H9 (cell line): ENCODE results near the gene KLK10. TPM values are rescaled to one million over a fixed set of nuclear protein-coding genes. Genes with fewer than 3 reads are reported as not detected.
"Not testable (repeated sequence)": the region's sequence is repeated elsewhere in the genome, so short reads cannot be mapped to it uniquely, and the experiment has no call there.

Source experiments
- DNase-seq: peaks from one replicate; pipeline ENCODE4 v3.0.0-alpha.2; 2017
- H2AFZ ChIP-seq: one replicate; pipeline ENCODE4 v1.6.1; 2013; ENCODE audit warnings: mild to moderate bottlenecking, low read length, control low read depth, moderate library complexity
- H2AK5ac ChIP-seq: 2 replicates; pipeline ENCODE4 v1.6.1; 2013; ENCODE audit warnings: low read length, control low read depth, mixed read lengths; ENCODE audit not compliant: insufficient read length
- H2BK120ac ChIP-seq: one replicate; pipeline ENCODE4 v1.6.1; 2013; ENCODE audit warnings: low read depth, mild to moderate bottlenecking, low read length, control low read depth, inconsistent platforms; ENCODE audit not compliant: poor library complexity, severe bottlenecking
- H2BK12ac ChIP-seq: 2 replicates; pipeline ENCODE4 v1.6.1; 2013; ENCODE audit warnings: low read length, control low read depth, mixed read lengths, low read depth; ENCODE audit not compliant: insufficient read length
- H2BK15ac ChIP-seq: 2 replicates; pipeline ENCODE4 v1.6.1; 2013; ENCODE audit warnings: low read depth, low read length, control low read depth
- H2BK20ac ChIP-seq: one replicate; pipeline ENCODE4 v1.6.1; 2013; ENCODE audit warnings: low read depth, mild to moderate bottlenecking, low read length, control low read depth, inconsistent platforms; ENCODE audit not compliant: poor library complexity, severe bottlenecking
- H2BK5ac ChIP-seq: 2 replicates; pipeline ENCODE4 v1.6.1; 2013; ENCODE audit warnings: low read length, control low read depth, mixed read lengths; ENCODE audit not compliant: insufficient read length
- H3K14ac ChIP-seq: 2 replicates; pipeline ENCODE4 v1.6.1; 2013; ENCODE audit warnings: low read length, control low read depth; ENCODE audit not compliant: insufficient read depth
- H3K18ac ChIP-seq: 2 replicates; pipeline ENCODE4 v1.6.1; 2013; ENCODE audit warnings: low read depth, mild to moderate bottlenecking, mixed read lengths, low read length, control low read depth; ENCODE audit not compliant: insufficient read length
- H3K23ac ChIP-seq: 2 replicates; pipeline ENCODE4 v1.6.1; 2013; ENCODE audit warnings: low read length, control low read depth, mixed read lengths, low read depth; ENCODE audit not compliant: insufficient read length
- H3K23me2 ChIP-seq: 2 replicates; pipeline ENCODE4 v1.6.1; 2013; ENCODE audit warnings: low read depth, mild to moderate bottlenecking, mixed read lengths, low read length, control low read depth; ENCODE audit not compliant: insufficient read length, poor library complexity, severe bottlenecking
- H3K27ac ChIP-seq: 2 replicates; pipeline ENCODE4 v1.5.1; 2013; ENCODE audit warnings: low read length, control low read depth, mixed read lengths, low read depth; ENCODE audit not compliant: insufficient read length
- H3K27me3 ChIP-seq: 2 replicates; pipeline ENCODE4 v1.6.1; 2013; ENCODE audit warnings: low read length, control low read depth, inconsistent platforms; ENCODE audit not compliant: insufficient read depth
- H3K4ac ChIP-seq: 2 replicates; pipeline ENCODE4 v1.6.1; 2013; ENCODE audit warnings: low read depth, mild to moderate bottlenecking, control low read depth, inconsistent platforms, low read length, moderate library complexity
- H3K4me1 ChIP-seq: 2 replicates; pipeline ENCODE4 v1.6.1; 2013; ENCODE audit warnings: low read length, control low read depth, inconsistent platforms; ENCODE audit not compliant: insufficient read depth
- H3K4me2 ChIP-seq: 2 replicates; pipeline ENCODE4 v1.6.1; 2013; ENCODE audit warnings: low read length, control low read depth, mixed read lengths; ENCODE audit not compliant: insufficient read length, insufficient read depth
- H3K56ac ChIP-seq: 2 replicates; pipeline ENCODE4 v1.6.1; 2013; ENCODE audit warnings: low read depth, mild to moderate bottlenecking, mixed read lengths, low read length, control low read depth; ENCODE audit not compliant: insufficient read length
- H3K79me1 ChIP-seq: 2 replicates; pipeline ENCODE4 v1.6.1; 2013; ENCODE audit warnings: low read depth, mild to moderate bottlenecking, moderate library complexity, low read length, control low read depth, inconsistent platforms; ENCODE audit not compliant: insufficient read depth, poor library complexity, severe bottlenecking
- H3K79me2 ChIP-seq: 2 replicates; pipeline ENCODE4 v1.6.1; 2013; ENCODE audit warnings: low read length, control low read depth, inconsistent platforms; ENCODE audit not compliant: insufficient read depth
- H3K9ac ChIP-seq: 2 replicates; pipeline ENCODE4 v1.6.1; 2013; ENCODE audit warnings: low read length, control low read depth, mixed read lengths; ENCODE audit not compliant: insufficient read length; ENCODE audit errors: extremely low read depth
- H3K9me3 ChIP-seq: one replicate; pipeline ENCODE4 v1.6.1; 2013; ENCODE audit warnings: low read depth, low read length, inconsistent platforms; ENCODE audit not compliant: control insufficient read depth
- H3T11ph ChIP-seq: one replicate; pipeline ENCODE4 v1.6.1; 2013; ENCODE audit warnings: mild to moderate bottlenecking, low read length, control low read depth, inconsistent platforms
- H4K20me1 ChIP-seq: one replicate; pipeline ENCODE4 v1.6.1; 2013; ENCODE audit not compliant: control insufficient read depth, insufficient read length, insufficient read depth
- H4K5ac ChIP-seq: 2 replicates; pipeline ENCODE4 v1.6.1; 2013; ENCODE audit warnings: low read depth, mild to moderate bottlenecking, mixed read lengths, low read length, control low read depth; ENCODE audit not compliant: insufficient read length
- H4K8ac ChIP-seq: replicated peaks from 2 replicates; pipeline ENCODE4 v1.6.1; 2013; ENCODE audit warnings: low read length, control low read depth, mixed read lengths, low read depth; ENCODE audit not compliant: insufficient read length
- H4K91ac ChIP-seq: 2 replicates; pipeline ENCODE4 v1.6.1; 2013; ENCODE audit warnings: low read depth, mild to moderate bottlenecking, moderate library complexity, mixed read lengths, low read length, control low read depth; ENCODE audit not compliant: insufficient read length
- H3K27ac Mint-ChIP-seq, 3 experiments: 2 replicates in 2 of 3; 3 replicates in 1 of 3; pipeline ENCODE4 v1.8.0; 2020 to 2021; ENCODE audit warnings: mixed read lengths in 3 of 3, mild to moderate bottlenecking in 1 of 3, moderate library complexity in 1 of 3
- H3K27me3 Mint-ChIP-seq: 2 replicates; pipeline ENCODE4 v1.8.0; 2021; ENCODE audit warnings: low read depth, mild to moderate bottlenecking, moderate library complexity, mixed read lengths
- H3K36me3 Mint-ChIP-seq, 3 experiments: 2 replicates in 2 of 3; 3 replicates in 1 of 3; pipeline ENCODE4 v1.8.0; 2020 to 2021; ENCODE audit warnings: low read depth in 3 of 3, mixed read lengths in 3 of 3; ENCODE audit not compliant: insufficient read depth in 1 of 3
- H3K4me1 Mint-ChIP-seq, 2 experiments: 2 replicates each; pipeline ENCODE4 v1.8.0; 2020; ENCODE audit warnings: mixed read lengths in 2 of 2
- H3K4me3 Mint-ChIP-seq, 2 experiments: 2 replicates in 1 of 2; 3 replicates in 1 of 2; pipeline ENCODE4 v1.8.0; 2020 to 2021; ENCODE audit warnings: mild to moderate bottlenecking in 2 of 2, mixed read lengths in 2 of 2, moderate library complexity in 1 of 2
- H3K9me3 Mint-ChIP-seq, 2 experiments: 2 replicates in 1 of 2; 3 replicates in 1 of 2; pipeline ENCODE4 v1.8.0; 2020; ENCODE audit warnings: mild to moderate bottlenecking in 2 of 2, mixed read lengths in 2 of 2, moderate library complexity in 1 of 2
- CTCF ChIP-seq: fragments of 200-600 bp; sonication (generic); conservative IDR thresholded peaks from 3 replicates; pipeline ENCODE4 v1.8.0; 2021; ENCODE audit warnings: antibody characterized with exemption, mild to moderate bottlenecking
- WGBS: extraction: QIAGEN DNeasy Blood & Tissue Kit; methylation state at CpG from one replicate; pipeline ENCODE4 v1.1.7; 2013; ENCODE audit warnings: missing lambda C conversion rate, low lambda C conversion rate, mixed read lengths; ENCODE audit not compliant: insufficient read length; ENCODE audit errors: extremely low coverage; 5-methylcytosine and 5-hydroxymethylcytosine counted together
- total RNA-seq: library from RNA; stranded (reverse); gene quantifications from 2 replicates; pipeline ENCODE4 v1.2.1, GENCODE V29; 2021

Gene KLK10
- total RNA-seq, 1 experiment from 2014 or later: 1.3 TPM

GRCh38 chr19:50972795-50973376 lies 46.6 kb downstream of the KLK10 start:
- Histone ChIP-seq H3K23me2 (no peaks in the 10 kb centered on the region), H3K4me2 (no peak overlapping the region), H4K20me1 (no peaks in the 10 kb centered on the region), H3K18ac (no peak overlapping the region), H3K23ac (no peak overlapping the region), H3K4me1 (peaks cover 4% of the 10 kb centered on the region; the same call in 1 of the 2 replicates), H2BK12ac (no peak overlapping the region), H3K56ac (no peak overlapping the region), H2AK5ac (no peak overlapping the region), H4K5ac (no peak overlapping the region), H2AFZ (no peak overlapping the region), H3K27me3 (no peaks in the 10 kb centered on the region), H3K14ac (no peak overlapping the region), H3K79me2 (no peaks in the 10 kb centered on the region), H4K8ac (no peak overlapping the region), H2BK5ac (no peak overlapping the region), H3K27ac (no peak overlapping the region), H3T11ph (no peak overlapping the region), H3K79me1 (no peaks in the 10 kb centered on the region), H4K91ac (no peak overlapping the region), H2BK20ac (no peak overlapping the region), H2BK120ac (no peak overlapping the region), H2BK15ac (no peak overlapping the region), H3K4ac (no peak overlapping the region), H3K9me3 (no peaks in the 10 kb centered on the region), H3K9ac (no peak overlapping the region)
- TF ChIP-seq CTCF: no peak
- no peak overlapping the region for H3K27ac Mint-ChIP-seq
- H3K27me3 Mint-ChIP-seq: peaks cover 2% of the 10 kb centered on the region
- H3K4me1 Mint-ChIP-seq: peaks cover 28 to 56% of the 10 kb centered on the region in 2 experiments
- no peak for DNase-seq
- no peaks in the 10 kb centered on the region for H3K36me3 Mint-ChIP-seq
- H3K4me3 Mint-ChIP-seq: no peak overlapping the region
- H3K9me3 Mint-ChIP-seq: no peaks in the 10 kb centered on the region
- no CpG with 5 or more reads among the region's 9 CpGs for WGBS

- H3K18ac ChIP-seq, H2AFZ ChIP-seq, H3K4me1 ChIP-seq, DNase-seq, H2BK20ac ChIP-seq, H3K27me3 ChIP-seq, H2BK5ac ChIP-seq, H4K8ac ChIP-seq, H3K79me2 ChIP-seq, H2BK120ac ChIP-seq, H3K23me2 ChIP-seq, H3K4me2 ChIP-seq, H3K4ac ChIP-seq, H3K9me3 ChIP-seq, H4K91ac ChIP-seq, H3K27ac ChIP-seq, H2BK12ac ChIP-seq, H4K5ac ChIP-seq, H3K79me1 ChIP-seq, H2AK5ac ChIP-seq, H3T11ph ChIP-seq, H3K56ac ChIP-seq, H3K9ac ChIP-seq, H3K9me3 Mint-ChIP-seq, H2BK15ac ChIP-seq, H3K36me3 Mint-ChIP-seq, H4K20me1 ChIP-seq, H3K14ac ChIP-seq, H3K23ac ChIP-seq, H3K4me3 Mint-ChIP-seq: not testable (repeated sequence)
- H3K4me1 Mint-ChIP-seq: peaks cover 14 to 41% of the 10 kb centered on the region in 2 experiments
- peak overlapping the region in 2 of 3 experiments; percentile 53 to 81; a peak in 4 of 7 replicates for H3K27ac Mint-ChIP-seq
- no CpG with 5 or more reads among the region's 3 CpGs for WGBS
- H3K27me3 Mint-ChIP-seq: peaks cover 10% of the 10 kb centered on the region
These were observed 49.7 kb downstream of the KLK10 start for GRCh38 chr19:50969810-50970209.
